Measurements from ENCODE around the gene OXER1.

Gene OXER1

GRCh38 chr2:42724886-42725285 is 39.0 kb downstream of the OXER1 start:
- H3K27ac ChIP-seq: no peak overlapping the region
- TF ChIP-seq CTCF (conservative IDR thresholded peaks at IDR 0.05) (no peak), ZFX (IDR thresholded peaks at IDR 0.05) (no peak)

- TF ChIP-seq CTCF (conservative IDR thresholded peaks at IDR 0.05): no peak
- TF ChIP-seq ZFX (IDR thresholded peaks at IDR 0.05): no peak
- H3K27ac ChIP-seq: no peak overlapping the region
Measured at GRCh38 chr2:42723465-42723864, 40.5 kb downstream of the OXER1 start.

- H3K27ac ChIP-seq: no peak overlapping the region
- no peak for TF ChIP-seq CTCF (conservative IDR thresholded peaks at IDR 0.05)
- no peak for TF ChIP-seq ZFX (IDR thresholded peaks at IDR 0.05)
Measured at GRCh38 chr2:42722320-42723190, 41.4 kb downstream of the OXER1 start.

GRCh38 chr2:42721898-42722297 is 42.0 kb downstream of the OXER1 start:
- TF ChIP-seq CTCF (conservative IDR thresholded peaks at IDR 0.05) (no peak), ZFX (IDR thresholded peaks at IDR 0.05) (no peak)
- no peak overlapping the region for H3K27ac ChIP-seq

- no peak overlapping the region for H3K27ac ChIP-seq
- TF ChIP-seq CTCF (conservative IDR thresholded peaks at IDR 0.05): no peak
- no peak for TF ChIP-seq ZFX (IDR thresholded peaks at IDR 0.05)
Measured at GRCh38 chr2:42714686-42715085, 49.2 kb downstream of the OXER1 start.

- H3K27ac ChIP-seq: no peak overlapping the region
- no peak for TF ChIP-seq CTCF (conservative IDR thresholded peaks at IDR 0.05)
- no peak for TF ChIP-seq ZFX (IDR thresholded peaks at IDR 0.05)
Measured at GRCh38 chr2:42713920-42714319, 50.0 kb downstream of the OXER1 start.

GRCh38 chr2:42712934-42713333 is 51.0 kb downstream of the OXER1 start:
- TF ChIP-seq ZFX (IDR thresholded peaks at IDR 0.05) (no peak), CTCF (conservative IDR thresholded peaks at IDR 0.05) (no peak)

More at GRCh38 chr2:42712934-42713333, 51.0 kb downstream of the OXER1 start:
- no peak overlapping the region for H3K27ac ChIP-seq

All from C4-2B (cell line).